Liver (tissue), 9 donors: ENCODE results near the gene RPS5. TPM values are rescaled to one million over a fixed set of nuclear protein-coding genes. Genes with fewer than 3 reads are reported as not detected.

Source experiments
- DNase-seq: peaks from one replicate; pipeline ENCODE4 v3.0.0-alpha.2; 2017; ENCODE audit warnings: low spot score
- H3K27ac ChIP-seq, 2 donors: one replicate each; pipeline ENCODE4 v1.7.0; 2013; ENCODE audit warnings: inconsistent platforms in 2 of 2, low read length in 2 of 2, control low read depth in 1 of 2, low read depth in 1 of 2, mild to moderate bottlenecking in 1 of 2
- H3K27me3 ChIP-seq, 4 donors: one replicate each; pipeline versions ENCODE4 v1.6.1 to v1.7.0; 2013; ENCODE audit warnings: low read length in 3 of 4, inconsistent platforms in 1 of 4, mild to moderate bottlenecking in 1 of 4, moderate library complexity in 1 of 4; ENCODE audit not compliant: control insufficient read depth in 4 of 4, insufficient read depth in 4 of 4
- H3K36me3 ChIP-seq, 4 donors: one replicate each; pipeline versions ENCODE4 v1.6.1 to v1.7.0; 2013; ENCODE audit warnings: low read length in 3 of 4, mild to moderate bottlenecking in 3 of 4, low read depth in 1 of 4, moderate library complexity in 1 of 4; ENCODE audit not compliant: control insufficient read depth in 4 of 4, insufficient read depth in 3 of 4
- H3K4me1 ChIP-seq, 4 donors: one replicate each; pipeline versions ENCODE4 v1.6.1 to v1.7.0; 2013; ENCODE audit warnings: low read length in 3 of 4, mild to moderate bottlenecking in 3 of 4, moderate library complexity in 1 of 4; ENCODE audit not compliant: control insufficient read depth in 4 of 4, insufficient read depth in 4 of 4
- H3K4me3 ChIP-seq, 3 donors: one replicate each; pipeline versions ENCODE4 v1.6.1 to v1.7.0; 2013; ENCODE audit warnings: low read length in 3 of 3, control low read depth in 1 of 3, low read depth in 1 of 3, mild to moderate bottlenecking in 1 of 3
- H3K9ac ChIP-seq, 2 donors: one replicate each; pipeline ENCODE4 v1.7.0; 2013; ENCODE audit warnings: low read length in 2 of 2, mild to moderate bottlenecking in 2 of 2, moderate library complexity in 2 of 2, control low read depth in 1 of 2, low read depth in 1 of 2
- H3K9me3 ChIP-seq, 4 donors: one replicate each; pipeline versions ENCODE4 v1.6.1 to v1.7.0; 2013; ENCODE audit warnings: low read length in 3 of 4; ENCODE audit not compliant: control insufficient read depth in 4 of 4
- EGR1 ChIP-seq, 2 donors: IDR thresholded peaks; 2 replicates each; pipeline ENCODE4 v1.6.1; 2016 to 2018; ENCODE audit warnings: antibody characterized with exemption in 2 of 2, low read depth in 2 of 2
- FOXA1 ChIP-seq: IDR thresholded peaks from 2 replicates; pipeline ENCODE4 v1.6.1; 2016; ENCODE audit warnings: antibody characterized with exemption
- FOXA2 ChIP-seq: IDR thresholded peaks from 2 replicates; pipeline ENCODE4 v1.6.1; 2016; ENCODE audit warnings: antibody characterized with exemption
- GABPA ChIP-seq, 2 donors: IDR thresholded peaks in 1 of 2; conservative IDR thresholded peaks in 1 of 2; 2 replicates each; pipeline ENCODE4 v1.6.1; 2016; ENCODE audit warnings: antibody characterized with exemption in 2 of 2, mild to moderate bottlenecking in 1 of 2, moderate library complexity in 1 of 2
- HNF4A ChIP-seq, 2 donors: conservative IDR thresholded peaks; 2 replicates each; pipeline ENCODE4 v1.6.1; 2016; ENCODE audit warnings: antibody characterized with exemption in 2 of 2, mild to moderate bottlenecking in 2 of 2
- HNF4G ChIP-seq: IDR thresholded peaks from 2 replicates; pipeline ENCODE4 v1.6.1; 2016; ENCODE audit warnings: antibody characterized with exemption
- JUND ChIP-seq, 2 donors: IDR thresholded peaks; 2 replicates each; pipeline ENCODE4 v1.6.1; 2016; ENCODE audit warnings: antibody characterized with exemption in 2 of 2
- NR2F2 ChIP-seq: IDR thresholded peaks from 2 replicates; pipeline ENCODE4 v1.6.1; 2016; ENCODE audit warnings: antibody characterized with exemption
- RAD21 ChIP-seq, 2 donors: IDR thresholded peaks; 2 replicates each; pipeline ENCODE4 v1.6.1; 2016; ENCODE audit warnings: antibody characterized with exemption in 2 of 2, mild to moderate bottlenecking in 2 of 2
- RXRA ChIP-seq, 2 donors: IDR thresholded peaks; 2 replicates each; pipeline ENCODE4 v1.6.1; 2017 to 2018; ENCODE audit warnings: antibody characterized with exemption in 2 of 2, mild to moderate bottlenecking in 1 of 2
- SP1 ChIP-seq: IDR thresholded peaks from 2 replicates; pipeline ENCODE4 v1.6.1; 2018; ENCODE audit warnings: antibody characterized with exemption, mild to moderate bottlenecking
- TAF1 ChIP-seq: conservative IDR thresholded peaks from 2 replicates; pipeline ENCODE4 v1.6.1; 2016; ENCODE audit warnings: antibody characterized with exemption, mild to moderate bottlenecking
- YY1 ChIP-seq: IDR thresholded peaks from 2 replicates; pipeline ENCODE4 v1.6.1; 2016; ENCODE audit warnings: antibody characterized with exemption, mild to moderate bottlenecking
- WGBS: extraction: QIAGEN DNeasy Blood & Tissue Kit; methylation state at CpG from one replicate; pipeline ENCODE4 v1.1.7; 2013; 5-methylcytosine and 5-hydroxymethylcytosine counted together
- polyA plus RNA-seq, 2 donors: library from polyadenylated mRNA; stranded (reverse) in 1 of 2; unstranded in 1 of 2; fragments of 200-250 nt in 1 of 2; fragments of >200 nt in 1 of 2; fragmentation: Nextera tagmentation in 1 of 2; extraction: Ambion mirVana in 1 of 2; gene quantifications; one replicate each; pipeline versions ENCODE4 v1.2.1 to v1.2.3, GENCODE V29; 2013 to 2015
- total RNA-seq, 2 donors: library from RNA; depleted of rRNA; stranded (reverse); fragments of >200 nt; gene quantifications; one replicate each; pipeline ENCODE4 v1.2.3, GENCODE V29; 2014
- TF ChIP-seq, protein P1 (sequence below): IDR thresholded peaks from 2 replicates; pipeline ENCODE4 v1.6.1; 2016; ENCODE audit warnings: antibody characterized with exemption
- TF ChIP-seq, protein P2 (sequence below): fragments of 150-350 bp; IDR thresholded peaks from 2 replicates; pipeline ENCODE4 v1.5.1; 2017; ENCODE audit warnings: improper control_type of control experiment, low read depth, low read length; ENCODE audit not compliant: missing input control
- TF ChIP-seq, protein P3 (sequence below): IDR thresholded peaks from 2 replicates; pipeline ENCODE4 v1.6.1; 2016; ENCODE audit warnings: antibody characterized with exemption
- TF ChIP-seq, protein P4 (sequence below): IDR thresholded peaks from 2 replicates; pipeline ENCODE4 v1.6.1; 2016; ENCODE audit warnings: antibody characterized with exemption
- TF ChIP-seq, protein P5 (sequence below): IDR thresholded peaks from 2 replicates; pipeline ENCODE4 v1.6.1; 2016; ENCODE audit warnings: antibody characterized with exemption, mild to moderate bottlenecking
- donor health status: healthy.
- donor health status: healthy.
- donor health status: healthy.
- donor health status: healthy.
- donor health status: healthy.

Gene RPS5
- total and polyA plus RNA-seq, 4 donors: 229 to 1,403 (median 628) TPM

DNA sequence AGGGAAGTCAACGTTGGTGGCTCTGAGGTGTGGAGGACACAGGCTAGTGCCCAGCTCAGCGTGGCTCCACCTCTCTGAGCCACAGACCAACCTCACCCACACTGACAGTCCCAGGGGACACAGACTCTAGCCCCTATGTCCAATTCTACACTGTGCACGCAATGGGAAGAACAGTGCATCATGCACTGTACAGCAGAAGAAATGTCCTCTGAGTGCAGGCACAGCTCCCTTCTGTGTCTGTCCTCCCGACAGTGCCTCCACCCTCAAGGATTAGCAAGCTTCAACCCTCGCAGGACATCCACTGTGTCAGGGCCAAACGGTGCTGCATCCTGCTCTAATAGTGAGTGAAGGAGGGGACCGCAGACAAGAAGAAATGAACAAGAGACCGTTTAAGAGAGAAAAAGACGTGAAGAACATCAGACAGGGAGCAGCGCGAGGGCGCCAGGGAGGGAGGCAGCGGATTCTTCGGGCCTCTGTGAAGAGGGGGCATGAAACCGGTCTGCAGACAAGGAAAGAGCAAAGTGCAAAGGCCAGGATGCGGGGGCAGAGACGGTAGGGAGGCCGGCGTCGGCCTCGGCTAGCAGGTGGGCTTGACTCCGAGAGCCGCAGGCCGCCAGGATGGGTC is 6.9 kb upstream of the RPS5 start:
- Histone ChIP-seq H3K9ac (peak overlapping the region in 1 of 2 donors; percentile 6), H3K4me1 (peaks cover 6 to 28% (median 18%) of the 10 kb centered on the region in 4 donors), H3K27me3 (no peaks in the 10 kb centered on the region), H3K27ac (peak overlapping the region; percentile 93 to 96), H3K9me3 (no peaks in the 10 kb centered on the region), H3K4me3 (peak overlapping the region; percentile 70 to 80 (median 73)), H3K36me3 (no peaks in the 10 kb centered on the region)
- 6% methylated on average over 24 of the region's 24 CpGs for WGBS
- no peak for DNase-seq
- TF ChIP-seq YY1: no peak
- TF ChIP-seq RXRA (IDR thresholded peaks at IDR 0.05): no peak
- TF ChIP-seq, protein P1, sequence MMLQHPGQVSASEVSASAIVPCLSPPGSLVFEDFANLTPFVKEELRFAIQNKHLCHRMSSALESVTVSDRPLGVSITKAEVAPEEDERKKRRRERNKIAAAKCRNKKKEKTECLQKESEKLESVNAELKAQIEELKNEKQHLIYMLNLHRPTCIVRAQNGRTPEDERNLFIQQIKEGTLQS: no peak
- TF ChIP-seq EGR1 (IDR thresholded peaks at IDR 0.05; ENCODE audit: low read depth in 2 of 2): peak in 1 of 2 donors; percentile 49
- TF ChIP-seq HNF4A (conservative IDR thresholded peaks at IDR 0.05): peak in 1 of 2 donors; percentile 68

DNA sequence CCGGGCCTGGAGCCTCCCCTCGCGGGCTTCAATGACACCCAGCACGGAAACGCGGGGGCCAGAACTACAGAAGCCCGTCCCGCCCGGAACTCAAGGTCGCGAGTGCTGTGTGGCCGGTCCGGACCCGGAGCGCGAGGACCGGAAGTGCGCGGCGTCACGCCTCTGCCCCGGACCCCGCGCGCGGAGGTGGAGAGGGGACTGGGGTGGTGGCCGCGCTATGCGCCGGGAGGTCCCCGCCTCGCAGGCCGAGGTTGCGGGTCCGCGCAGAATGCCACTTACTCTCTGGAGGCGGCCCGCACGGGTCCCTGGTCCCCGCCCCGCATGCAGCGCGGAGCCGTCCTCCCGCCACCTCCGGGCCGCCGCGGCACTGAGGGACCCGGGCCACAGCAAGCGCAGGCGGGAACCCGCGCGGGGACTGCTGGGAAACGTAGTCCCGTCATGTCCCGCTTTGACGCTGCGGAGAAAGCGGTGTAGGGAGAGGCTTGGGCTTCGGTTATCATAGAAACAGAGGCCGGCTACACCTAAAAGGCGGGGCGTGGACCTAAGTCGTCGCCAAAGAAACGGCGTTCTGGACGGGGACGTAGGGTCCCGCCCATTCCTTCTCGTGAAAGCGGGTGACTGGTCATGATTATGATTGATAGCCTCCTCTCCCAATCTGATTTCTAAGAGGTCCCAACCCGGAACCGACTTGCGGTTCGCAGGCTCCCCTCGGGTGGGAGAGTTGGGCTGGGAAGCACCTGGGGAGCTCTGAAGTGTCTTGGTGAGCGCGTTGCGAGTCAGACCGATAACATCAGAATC is 6.2 kb upstream of the RPS5 start, which contains the start of gene ZNF837:
TSS of gene ZNF837 (minus strand) at position 369 of the 798 bp plus-strand sequence. CDS start 11,698 bp downstream, outside the sequence.
- under 1% methylated on average over 83 of the region's 83 CpGs for WGBS
- TF ChIP-seq, protein P2, sequence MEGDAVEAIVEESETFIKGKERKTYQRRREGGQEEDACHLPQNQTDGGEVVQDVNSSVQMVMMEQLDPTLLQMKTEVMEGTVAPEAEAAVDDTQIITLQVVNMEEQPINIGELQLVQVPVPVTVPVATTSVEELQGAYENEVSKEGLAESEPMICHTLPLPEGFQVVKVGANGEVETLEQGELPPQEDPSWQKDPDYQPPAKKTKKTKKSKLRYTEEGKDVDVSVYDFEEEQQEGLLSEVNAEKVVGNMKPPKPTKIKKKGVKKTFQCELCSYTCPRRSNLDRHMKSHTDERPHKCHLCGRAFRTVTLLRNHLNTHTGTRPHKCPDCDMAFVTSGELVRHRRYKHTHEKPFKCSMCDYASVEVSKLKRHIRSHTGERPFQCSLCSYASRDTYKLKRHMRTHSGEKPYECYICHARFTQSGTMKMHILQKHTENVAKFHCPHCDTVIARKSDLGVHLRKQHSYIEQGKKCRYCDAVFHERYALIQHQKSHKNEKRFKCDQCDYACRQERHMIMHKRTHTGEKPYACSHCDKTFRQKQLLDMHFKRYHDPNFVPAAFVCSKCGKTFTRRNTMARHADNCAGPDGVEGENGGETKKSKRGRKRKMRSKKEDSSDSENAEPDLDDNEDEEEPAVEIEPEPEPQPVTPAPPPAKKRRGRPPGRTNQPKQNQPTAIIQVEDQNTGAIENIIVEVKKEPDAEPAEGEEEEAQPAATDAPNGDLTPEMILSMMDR: no peak
- TF ChIP-seq YY1 (peak; percentile 29), RAD21 (IDR thresholded peaks at IDR 0.05) (peak; percentile 4 to 41), SP1 (peak; percentile 74), FOXA1 (no peak), HNF4G (no peak), EGR1 (IDR thresholded peaks at IDR 0.05; ENCODE audit: low read depth in 2 of 2) (peak in 1 of 2 donors; percentile 30), TAF1 (no peak), RXRA (IDR thresholded peaks at IDR 0.05) (peak in 1 of 2 donors; percentile 11), FOXA2 (no peak), JUND (IDR thresholded peaks at IDR 0.05) (no peak), HNF4A (conservative IDR thresholded peaks at IDR 0.05) (peak; percentile 33 to 75), NR2F2 (peak; percentile 87), GABPA (IDR thresholded peaks at IDR 0.05 in 1 of 2, conservative IDR thresholded peaks at IDR 0.05 in 1 of 2) (peak; percentile 83 to 94)
- TF ChIP-seq, protein P3, sequence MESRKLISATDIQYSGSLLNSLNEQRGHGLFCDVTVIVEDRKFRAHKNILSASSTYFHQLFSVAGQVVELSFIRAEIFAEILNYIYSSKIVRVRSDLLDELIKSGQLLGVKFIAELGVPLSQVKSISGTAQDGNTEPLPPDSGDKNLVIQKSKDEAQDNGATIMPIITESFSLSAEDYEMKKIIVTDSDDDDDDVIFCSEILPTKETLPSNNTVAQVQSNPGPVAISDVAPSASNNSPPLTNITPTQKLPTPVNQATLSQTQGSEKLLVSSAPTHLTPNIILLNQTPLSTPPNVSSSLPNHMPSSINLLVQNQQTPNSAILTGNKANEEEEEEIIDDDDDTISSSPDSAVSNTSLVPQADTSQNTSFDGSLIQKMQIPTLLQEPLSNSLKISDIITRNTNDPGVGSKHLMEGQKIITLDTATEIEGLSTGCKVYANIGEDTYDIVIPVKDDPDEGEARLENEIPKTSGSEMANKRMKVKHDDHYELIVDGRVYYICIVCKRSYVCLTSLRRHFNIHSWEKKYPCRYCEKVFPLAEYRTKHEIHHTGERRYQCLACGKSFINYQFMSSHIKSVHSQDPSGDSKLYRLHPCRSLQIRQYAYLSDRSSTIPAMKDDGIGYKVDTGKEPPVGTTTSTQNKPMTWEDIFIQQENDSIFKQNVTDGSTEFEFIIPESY: peak; percentile 16
- TF ChIP-seq, protein P4, sequence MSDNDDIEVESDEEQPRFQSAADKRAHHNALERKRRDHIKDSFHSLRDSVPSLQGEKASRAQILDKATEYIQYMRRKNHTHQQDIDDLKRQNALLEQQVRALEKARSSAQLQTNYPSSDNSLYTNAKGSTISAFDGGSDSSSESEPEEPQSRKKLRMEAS: peak; percentile 41
- TF ChIP-seq, protein P1: no peak
- TF ChIP-seq, protein P5, sequence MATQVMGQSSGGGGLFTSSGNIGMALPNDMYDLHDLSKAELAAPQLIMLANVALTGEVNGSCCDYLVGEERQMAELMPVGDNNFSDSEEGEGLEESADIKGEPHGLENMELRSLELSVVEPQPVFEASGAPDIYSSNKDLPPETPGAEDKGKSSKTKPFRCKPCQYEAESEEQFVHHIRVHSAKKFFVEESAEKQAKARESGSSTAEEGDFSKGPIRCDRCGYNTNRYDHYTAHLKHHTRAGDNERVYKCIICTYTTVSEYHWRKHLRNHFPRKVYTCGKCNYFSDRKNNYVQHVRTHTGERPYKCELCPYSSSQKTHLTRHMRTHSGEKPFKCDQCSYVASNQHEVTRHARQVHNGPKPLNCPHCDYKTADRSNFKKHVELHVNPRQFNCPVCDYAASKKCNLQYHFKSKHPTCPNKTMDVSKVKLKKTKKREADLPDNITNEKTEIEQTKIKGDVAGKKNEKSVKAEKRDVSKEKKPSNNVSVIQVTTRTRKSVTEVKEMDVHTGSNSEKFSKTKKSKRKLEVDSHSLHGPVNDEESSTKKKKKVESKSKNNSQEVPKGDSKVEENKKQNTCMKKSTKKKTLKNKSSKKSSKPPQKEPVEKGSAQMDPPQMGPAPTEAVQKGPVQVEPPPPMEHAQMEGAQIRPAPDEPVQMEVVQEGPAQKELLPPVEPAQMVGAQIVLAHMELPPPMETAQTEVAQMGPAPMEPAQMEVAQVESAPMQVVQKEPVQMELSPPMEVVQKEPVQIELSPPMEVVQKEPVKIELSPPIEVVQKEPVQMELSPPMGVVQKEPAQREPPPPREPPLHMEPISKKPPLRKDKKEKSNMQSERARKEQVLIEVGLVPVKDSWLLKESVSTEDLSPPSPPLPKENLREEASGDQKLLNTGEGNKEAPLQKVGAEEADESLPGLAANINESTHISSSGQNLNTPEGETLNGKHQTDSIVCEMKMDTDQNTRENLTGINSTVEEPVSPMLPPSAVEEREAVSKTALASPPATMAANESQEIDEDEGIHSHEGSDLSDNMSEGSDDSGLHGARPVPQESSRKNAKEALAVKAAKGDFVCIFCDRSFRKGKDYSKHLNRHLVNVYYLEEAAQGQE: no peak

More for the DNA sequence above, 6.2 kb upstream of the RPS5 start, which contains the start of gene ZNF837:
- no peaks in the 10 kb centered on the region for H3K9me3 ChIP-seq
- peak within 1 kb of the TSS; percentile 71 to 80 (median 73) for H3K4me3 ChIP-seq
- peaks cover 13 to 36% (median 24%) of the 10 kb centered on the region in 4 donors for H3K4me1 ChIP-seq
- peak; percentile 95 for DNase-seq
- H3K36me3 ChIP-seq: no peaks in the 10 kb centered on the region
- peak within 1 kb of the TSS; percentile 93 to 96 for H3K27ac ChIP-seq
- peak within 1 kb of the TSS; percentile 6 to 36 for H3K9ac ChIP-seq
- no peaks in the 10 kb centered on the region for H3K27me3 ChIP-seq
